ENCODE results near the gene IPO9. TPM values are rescaled to one million over a fixed set of nuclear protein-coding genes. Genes with fewer than 3 reads are reported as not detected.
A peak's percentile ranks its signal among the peaks of the same experiment; 100 is the strongest.

IPO9 gene
- polyA plus RNA-seq, 1 donor (not counting 4 experiments of a cell fraction or from before 2014, with no cell fraction given): 38.9 TPM

DNA sequence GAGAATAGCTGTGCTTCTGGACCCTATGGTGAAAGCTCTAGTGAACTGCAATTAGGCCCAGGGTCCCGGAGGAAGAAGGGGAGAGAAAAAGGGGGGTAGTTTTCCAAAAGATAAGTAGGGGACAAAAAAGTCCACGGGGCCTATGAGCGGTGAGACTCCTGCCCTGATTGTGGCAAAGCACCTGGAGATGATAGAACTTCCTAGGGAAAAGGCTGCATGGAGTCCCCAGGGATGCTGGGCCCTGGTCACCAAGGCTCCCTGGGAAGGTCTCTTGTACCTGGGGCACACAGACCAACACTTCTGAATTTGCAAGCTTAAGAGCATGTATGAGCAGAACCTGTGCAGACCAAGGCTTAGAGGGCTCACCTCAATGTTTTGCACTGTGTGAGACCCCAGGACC lies 54.3 kb downstream of the IPO9 start:
- Histone ChIP-seq H4K20me1 (ENCODE audit: control insufficient read depth, extremely low read depth, insufficient read depth, low read length) (no peaks in the 10 kb centered on the region), H3K4me3 (ENCODE audit: control insufficient read depth in 2 of 3, extremely low read depth in 1 of 3, insufficient read depth in 2 of 3, low read depth in 1 of 3, low read length in 3 of 3) (no peak overlapping the region), H3K4me1 (ENCODE audit: control insufficient read depth, extremely low read depth, insufficient read depth, low read length) (peaks cover 34% of the 10 kb centered on the region), H3K4me2 (ENCODE audit: control insufficient read depth, extremely low read depth, insufficient read depth, low read depth, low read length) (peak overlapping the region; percentile 75), H2AFZ (ENCODE audit: control insufficient read depth, low read length) (no peak overlapping the region), H3K9me3 (ENCODE audit: control insufficient read depth, low read depth, low read length) (no peaks in the 10 kb centered on the region), H3K9ac (ENCODE audit: control insufficient read depth, extremely low read depth, insufficient read depth, low read length) (peak overlapping the region; percentile 63), H3K27me3 (ENCODE audit: control insufficient read depth, extremely low read depth, insufficient read depth, low read length) (peaks cover 9% of the 10 kb centered on the region), H3K36me3 (ENCODE audit: control insufficient read depth in 2 of 2, extremely low read depth in 1 of 2, insufficient read depth in 2 of 2, low read length in 2 of 2) (no peaks in the 10 kb centered on the region), H3K9me1 (ENCODE audit: control insufficient read depth, extremely low read depth, insufficient read depth, low read length) (peaks cover 5% of the 10 kb centered on the region), H3K27ac (ENCODE audit: control insufficient read depth, insufficient read depth, low read length) (peak overlapping the region; percentile 81), H3K79me2 (ENCODE audit: control insufficient read depth, insufficient read depth, low read length) (no peaks in the 10 kb centered on the region)
- no peak for TF ChIP-seq EZH2 (IDR thresholded peaks at IDR 0.05; ENCODE audit: low read length)
- TF ChIP-seq, protein P1, sequence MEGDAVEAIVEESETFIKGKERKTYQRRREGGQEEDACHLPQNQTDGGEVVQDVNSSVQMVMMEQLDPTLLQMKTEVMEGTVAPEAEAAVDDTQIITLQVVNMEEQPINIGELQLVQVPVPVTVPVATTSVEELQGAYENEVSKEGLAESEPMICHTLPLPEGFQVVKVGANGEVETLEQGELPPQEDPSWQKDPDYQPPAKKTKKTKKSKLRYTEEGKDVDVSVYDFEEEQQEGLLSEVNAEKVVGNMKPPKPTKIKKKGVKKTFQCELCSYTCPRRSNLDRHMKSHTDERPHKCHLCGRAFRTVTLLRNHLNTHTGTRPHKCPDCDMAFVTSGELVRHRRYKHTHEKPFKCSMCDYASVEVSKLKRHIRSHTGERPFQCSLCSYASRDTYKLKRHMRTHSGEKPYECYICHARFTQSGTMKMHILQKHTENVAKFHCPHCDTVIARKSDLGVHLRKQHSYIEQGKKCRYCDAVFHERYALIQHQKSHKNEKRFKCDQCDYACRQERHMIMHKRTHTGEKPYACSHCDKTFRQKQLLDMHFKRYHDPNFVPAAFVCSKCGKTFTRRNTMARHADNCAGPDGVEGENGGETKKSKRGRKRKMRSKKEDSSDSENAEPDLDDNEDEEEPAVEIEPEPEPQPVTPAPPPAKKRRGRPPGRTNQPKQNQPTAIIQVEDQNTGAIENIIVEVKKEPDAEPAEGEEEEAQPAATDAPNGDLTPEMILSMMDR (optimal IDR thresholded peaks at IDR 0.05 in 1 of 3, IDR thresholded peaks at IDR 0.05 in 1 of 3, conservative IDR thresholded peaks at IDR 0.05 in 1 of 3; ENCODE audit: extremely low read depth in 1 of 3, insufficient read depth in 2 of 3, low read length in 3 of 3): no peak
- no peak for DNase-seq (ENCODE audit: low read depth, low spot score)
- dilution Hi-C loops (cut with MboI; ENCODE audit: extremely low pct_ligation_motif_present, low sequenced_read_pairs): no loop called here
- FAIRE-seq: no peak

DNA sequence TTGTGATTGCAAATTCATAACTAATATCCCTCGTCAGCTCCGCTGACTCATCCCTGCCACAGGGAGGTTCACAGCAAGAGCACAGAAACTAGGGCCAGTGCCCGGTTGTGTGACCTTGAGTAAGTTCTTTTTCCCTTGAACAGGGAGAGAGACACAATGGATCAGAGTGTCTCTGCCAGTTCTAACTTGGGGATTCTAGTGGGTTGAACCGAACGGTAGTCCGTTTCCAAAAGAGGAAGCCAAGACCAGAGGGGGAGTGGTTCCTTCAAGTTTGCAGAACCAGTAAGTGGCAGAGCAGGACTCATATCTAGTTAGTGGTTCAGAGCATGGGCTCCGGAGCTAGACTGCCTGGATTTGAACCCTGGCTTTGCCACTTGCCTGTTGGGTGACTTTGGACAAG lies 54.8 kb downstream of the IPO9 start:
- DNase-seq (ENCODE audit: low read depth, low spot score): no peak
- no peaks in the 10 kb centered on the region for H4K20me1 ChIP-seq (ENCODE audit: control insufficient read depth, extremely low read depth, insufficient read depth, low read length)
- H3K27ac ChIP-seq (ENCODE audit: control insufficient read depth, insufficient read depth, low read length): peak overlapping the region; percentile 81
- H3K9me3 ChIP-seq (ENCODE audit: control insufficient read depth, low read depth, low read length): no peaks in the 10 kb centered on the region
- no peak overlapping the region for H2AFZ ChIP-seq (ENCODE audit: control insufficient read depth, low read length)
- no peaks in the 10 kb centered on the region for H3K36me3 ChIP-seq (ENCODE audit: control insufficient read depth in 2 of 2, extremely low read depth in 1 of 2, insufficient read depth in 2 of 2, low read length in 2 of 2)
- no peak overlapping the region for H3K4me3 ChIP-seq (ENCODE audit: control insufficient read depth in 2 of 3, extremely low read depth in 1 of 3, insufficient read depth in 2 of 3, low read depth in 1 of 3, low read length in 3 of 3)
- peak; percentile 94 for FAIRE-seq
- no peak for TF ChIP-seq EZH2 (IDR thresholded peaks at IDR 0.05; ENCODE audit: low read length)
- TF ChIP-seq, protein P1 (optimal IDR thresholded peaks at IDR 0.05 in 1 of 3, IDR thresholded peaks at IDR 0.05 in 1 of 3, conservative IDR thresholded peaks at IDR 0.05 in 1 of 3; ENCODE audit: extremely low read depth in 1 of 3, insufficient read depth in 2 of 3, low read length in 3 of 3): no peak
- peaks cover 5% of the 10 kb centered on the region for H3K9me1 ChIP-seq (ENCODE audit: control insufficient read depth, extremely low read depth, insufficient read depth, low read length)
- peaks cover 34% of the 10 kb centered on the region for H3K4me1 ChIP-seq (ENCODE audit: control insufficient read depth, extremely low read depth, insufficient read depth, low read length)
- peak overlapping the region; percentile 75 for H3K4me2 ChIP-seq (ENCODE audit: control insufficient read depth, extremely low read depth, insufficient read depth, low read depth, low read length)
- H3K27me3 ChIP-seq (ENCODE audit: control insufficient read depth, extremely low read depth, insufficient read depth, low read length): peaks cover 13% of the 10 kb centered on the region
- peak overlapping the region; percentile 63 for H3K9ac ChIP-seq (ENCODE audit: control insufficient read depth, extremely low read depth, insufficient read depth, low read length)
- no peaks in the 10 kb centered on the region for H3K79me2 ChIP-seq (ENCODE audit: control insufficient read depth, insufficient read depth, low read length)
- dilution Hi-C loops (cut with MboI; ENCODE audit: extremely low pct_ligation_motif_present, low sequenced_read_pairs): no loop called here
